RWPE2 (cell line): ENCODE results near the gene GTF2F2.

Experiments used
- ATAC-seq: fragments of 200-7000 bp; cut with Tn5 transposase; 3 replicates; pipeline ENCODE4 v1.9.1; 2021; ENCODE audit warnings: low read depth
- DNase-seq: peaks from one replicate; pipeline ENCODE4 v3.0.0-alpha.2; 2020; ENCODE audit warnings: low spot score
- H3K27ac ChIP-seq: fragments of 450-650 bp; 2 replicates; pipeline ENCODE4 v1.5.1; 2017; ENCODE audit warnings: mild to moderate bottlenecking; ENCODE audit not compliant: poor library complexity, severe bottlenecking
- H3K27me3 ChIP-seq: fragments of 250-450 bp; sonication (Bioruptor Pico); 2 replicates; pipeline ENCODE4 v1.5.1; 2021; ENCODE audit warnings: mild to moderate bottlenecking, moderate library complexity; ENCODE audit not compliant: insufficient read depth, poor library complexity, severe bottlenecking
- H3K36me3 ChIP-seq: fragments of 250-450 bp; sonication (Bioruptor Pico); 2 replicates; pipeline ENCODE4 v1.5.1; 2020; ENCODE audit warnings: low read depth, mild to moderate bottlenecking, moderate library complexity
- H3K4me1 ChIP-seq: fragments of 250-450 bp; sonication (Bioruptor Pico); 2 replicates; pipeline ENCODE4 v1.5.1; 2021; ENCODE audit warnings: mild to moderate bottlenecking, moderate library complexity; ENCODE audit not compliant: insufficient read depth, poor library complexity, severe bottlenecking
- H3K4me3 ChIP-seq: fragments of 250-450 bp; sonication (Bioruptor Pico); 2 replicates; pipeline ENCODE4 v1.5.1; 2021; ENCODE audit warnings: mild to moderate bottlenecking, moderate library complexity; ENCODE audit not compliant: severe bottlenecking
- H3K9me3 ChIP-seq: fragments of 250-450 bp; sonication (Bioruptor Pico); 2 replicates; pipeline ENCODE4 v1.5.1; 2021; ENCODE audit warnings: mild to moderate bottlenecking, moderate library complexity; ENCODE audit not compliant: severe bottlenecking
- TF ChIP-seq, protein P1 (sequence below): fragments of 450-650 bp; IDR thresholded peaks from one replicate; pipeline ENCODE4 v1.5.1; 2017; ENCODE audit warnings: mild to moderate bottlenecking, moderate library complexity; ENCODE audit not compliant: poor library complexity, severe bottlenecking

GTF2F2 gene

DNA sequence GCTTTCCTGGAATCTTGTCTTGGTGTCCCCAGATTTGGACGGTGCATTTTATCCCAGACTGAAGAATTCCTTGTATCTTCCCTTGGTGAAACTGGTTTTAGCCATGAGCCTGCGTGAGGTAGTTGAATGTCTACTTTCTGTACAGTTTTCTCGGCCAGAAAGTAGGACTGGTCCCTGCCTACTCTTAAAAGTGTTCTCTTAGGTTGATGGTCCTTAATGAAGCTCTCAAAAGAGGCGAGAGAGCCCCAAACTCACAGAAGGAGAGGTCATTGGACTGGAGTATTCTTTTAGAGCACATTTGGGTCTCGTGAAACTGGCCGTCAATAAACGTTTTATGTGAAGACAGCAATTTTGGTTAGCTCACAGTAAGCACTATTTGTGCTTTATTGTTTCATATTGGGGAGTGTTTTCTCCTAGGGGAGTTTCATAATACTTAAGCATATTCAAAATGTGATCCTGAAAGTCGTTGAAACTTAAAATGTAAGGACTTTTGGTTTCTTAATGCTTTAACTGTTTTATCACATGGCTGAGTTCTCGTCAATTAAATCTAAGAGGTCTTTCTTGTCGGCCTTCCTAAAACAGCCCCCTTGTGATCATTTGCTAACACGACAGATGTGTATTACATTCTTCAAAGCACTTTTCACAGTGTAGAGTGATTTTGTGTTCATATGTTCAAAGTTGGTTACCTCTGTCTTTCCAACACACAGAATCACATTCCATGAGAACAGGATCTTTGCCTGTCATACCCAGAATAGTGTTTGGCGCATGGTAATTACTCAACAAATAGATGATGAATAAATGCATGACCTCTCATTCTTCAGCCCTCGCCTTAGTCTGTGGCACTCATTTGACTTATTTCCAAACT lies 889 bp downstream of the GTF2F2 start:
- TF ChIP-seq, protein P1, sequence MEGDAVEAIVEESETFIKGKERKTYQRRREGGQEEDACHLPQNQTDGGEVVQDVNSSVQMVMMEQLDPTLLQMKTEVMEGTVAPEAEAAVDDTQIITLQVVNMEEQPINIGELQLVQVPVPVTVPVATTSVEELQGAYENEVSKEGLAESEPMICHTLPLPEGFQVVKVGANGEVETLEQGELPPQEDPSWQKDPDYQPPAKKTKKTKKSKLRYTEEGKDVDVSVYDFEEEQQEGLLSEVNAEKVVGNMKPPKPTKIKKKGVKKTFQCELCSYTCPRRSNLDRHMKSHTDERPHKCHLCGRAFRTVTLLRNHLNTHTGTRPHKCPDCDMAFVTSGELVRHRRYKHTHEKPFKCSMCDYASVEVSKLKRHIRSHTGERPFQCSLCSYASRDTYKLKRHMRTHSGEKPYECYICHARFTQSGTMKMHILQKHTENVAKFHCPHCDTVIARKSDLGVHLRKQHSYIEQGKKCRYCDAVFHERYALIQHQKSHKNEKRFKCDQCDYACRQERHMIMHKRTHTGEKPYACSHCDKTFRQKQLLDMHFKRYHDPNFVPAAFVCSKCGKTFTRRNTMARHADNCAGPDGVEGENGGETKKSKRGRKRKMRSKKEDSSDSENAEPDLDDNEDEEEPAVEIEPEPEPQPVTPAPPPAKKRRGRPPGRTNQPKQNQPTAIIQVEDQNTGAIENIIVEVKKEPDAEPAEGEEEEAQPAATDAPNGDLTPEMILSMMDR = peak; percentile 9

DNA sequence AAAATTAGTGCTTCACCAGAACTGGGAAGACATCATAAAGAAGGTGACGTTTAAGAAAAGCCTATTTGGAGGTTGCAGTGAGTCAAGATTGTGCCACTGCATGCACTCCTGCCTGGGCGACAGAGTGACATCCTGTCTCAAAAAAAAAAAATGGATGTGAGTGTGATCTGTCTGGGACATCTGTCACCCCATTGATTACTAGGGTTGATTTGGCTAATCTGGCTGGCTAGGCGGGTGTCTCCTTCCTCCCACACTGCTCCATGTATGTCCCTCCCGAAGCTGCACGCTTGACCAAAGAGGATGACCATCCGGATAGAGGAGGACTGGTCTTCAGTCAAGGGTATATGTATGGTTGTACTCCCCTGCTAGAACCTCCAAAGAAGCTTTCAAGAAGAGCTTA lies 2.6 kb downstream of the GTF2F2 start:
- TF ChIP-seq, protein P1 = no peak
- no peak for ATAC-seq
- Histone ChIP-seq H3K4me1 (peaks cover 14% of the 10 kb centered on the region), H3K27ac (no peak overlapping the region), H3K36me3 (peaks cover 17% of the 10 kb centered on the region), H3K4me3 (no peak overlapping the region), H3K9me3 (no peaks in the 10 kb centered on the region), H3K27me3 (no peaks in the 10 kb centered on the region)
- DNase-seq = no peak

More for the DNA sequence above, 889 bp downstream of the GTF2F2 start:
- peak; percentile 4; the same call in 1 of the 3 replicates for ATAC-seq
- peak overlapping the region; percentile 62 for H3K27ac ChIP-seq
- H3K4me3 ChIP-seq = peak overlapping the region; percentile 84
- DNase-seq = no peak
- no peaks in the 10 kb centered on the region for H3K9me3 ChIP-seq
- peaks cover 14% of the 10 kb centered on the region for H3K4me1 ChIP-seq
- H3K27me3 ChIP-seq = no peaks in the 10 kb centered on the region
- peaks cover 17% of the 10 kb centered on the region for H3K36me3 ChIP-seq

DNA sequence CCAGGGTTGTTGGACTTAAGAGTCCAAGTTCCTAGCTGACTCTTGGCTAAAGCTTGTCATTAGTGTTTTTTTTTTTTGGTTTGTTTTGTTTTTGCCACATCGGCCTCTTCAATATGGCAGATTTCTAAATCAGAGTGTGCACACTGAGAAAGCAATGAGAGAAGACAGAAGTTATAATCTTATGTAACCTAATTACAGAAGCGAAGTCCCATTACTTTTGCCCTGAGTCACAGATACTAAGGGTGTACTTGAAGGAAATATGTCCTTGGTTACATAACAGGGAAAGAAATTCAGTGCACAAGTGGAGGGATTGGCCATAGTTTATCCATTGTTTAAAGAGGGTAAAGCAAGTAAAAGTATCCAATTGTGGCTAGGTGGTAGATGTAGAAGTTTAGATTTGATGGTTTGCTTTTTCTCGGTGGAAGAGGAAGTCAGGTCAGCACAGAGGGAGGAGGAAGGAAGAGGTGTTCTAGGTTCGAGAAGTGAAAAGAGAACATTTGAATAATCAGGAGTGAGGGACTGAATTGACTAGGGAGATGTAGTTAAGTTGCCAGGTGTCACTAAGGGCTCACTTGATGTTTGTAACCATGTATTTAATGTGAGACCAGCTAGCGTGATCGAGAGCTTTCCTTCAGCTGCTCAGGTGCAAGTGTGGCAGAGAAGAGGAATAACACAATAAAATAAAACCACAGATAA lies 12.2 kb downstream of the GTF2F2 start:
- H3K9me3 ChIP-seq = no peaks in the 10 kb centered on the region
- no peak overlapping the region for H3K4me3 ChIP-seq
- TF ChIP-seq, protein P1 = no peak
- H3K4me1 ChIP-seq = peaks cover 15% of the 10 kb centered on the region
- DNase-seq (no peak), ATAC-seq (no peak)
- H3K27ac ChIP-seq = no peak overlapping the region
- 0 out of 2 replicates have a peak, but pooled peaks cover 6% of the 10 kb centered on the region for H3K36me3 ChIP-seq
- H3K27me3 ChIP-seq = no peaks in the 10 kb centered on the region

DNA sequence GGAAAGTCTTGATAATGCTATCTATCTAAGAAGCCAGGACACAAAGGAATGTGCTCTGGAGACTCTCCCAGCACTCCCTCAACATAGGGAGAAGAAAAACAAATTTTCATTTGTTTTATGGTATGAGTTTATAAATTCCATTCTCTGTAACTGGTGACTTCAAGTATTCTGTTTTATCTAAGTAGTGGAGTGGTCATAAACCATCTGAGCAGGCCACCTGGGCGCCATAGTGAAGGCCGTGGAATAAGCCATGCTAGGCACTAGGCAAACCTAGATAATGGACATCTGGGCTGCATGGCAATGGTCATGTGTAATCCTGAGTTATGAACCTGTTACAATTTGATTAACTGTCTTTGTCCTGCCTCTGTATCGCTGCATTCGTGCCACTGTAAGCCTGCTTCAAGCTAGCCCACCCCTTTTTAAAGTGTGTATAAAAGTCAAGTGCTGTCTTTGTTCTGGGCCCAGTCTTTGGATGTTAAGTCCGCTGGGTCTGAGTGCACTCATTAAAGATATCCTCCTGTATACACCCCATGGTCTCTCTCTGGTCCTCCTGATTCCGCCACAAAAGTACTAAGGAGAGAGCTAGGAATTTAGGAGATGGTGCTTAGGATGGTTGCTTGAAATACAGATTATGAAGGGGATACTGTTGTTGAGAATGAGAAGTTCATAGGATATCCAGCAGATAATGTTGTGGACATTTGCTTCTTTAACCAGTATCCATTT lies 13.2 kb downstream of the GTF2F2 start:
- Histone ChIP-seq H3K27ac (no peak overlapping the region), H3K27me3 (no peaks in the 10 kb centered on the region), H3K36me3 (peaks cover 17% of the 10 kb centered on the region), H3K4me3 (no peak overlapping the region), H3K9me3 (no peaks in the 10 kb centered on the region), H3K4me1 (peaks cover 15% of the 10 kb centered on the region)
- TF ChIP-seq, protein P1 = no peak
- no peak for ATAC-seq
- no peak for DNase-seq
